MM.1S (cell line): ENCODE data around the gene C1QC.

ENCODE experiments used
- EZH2 ChIP-seq: fragments of 300-600 bp; sonication (generic); optimal IDR thresholded peaks from 2 replicates; pipeline ENCODE3; 2017; ENCODE audit warnings: low read depth, mild to moderate bottlenecking, antibody characterized with exemption, low read length, mixed read lengths
- EZH2phosphoT487 ChIP-seq: fragments of 300-600 bp; sonication (generic); IDR thresholded peaks from 2 replicates; pipeline ENCODE4 v1.6.1; 2018; ENCODE audit warnings: antibody characterized with exemption, low read length
- TF ChIP-seq, protein P1 (sequence below): fragments of 300-600 bp; sonication (generic); IDR thresholded peaks from 2 replicates; pipeline ENCODE4 v1.5.1; 2016; ENCODE audit warnings: antibody characterized with exemption, low read length, mixed read lengths

DNA sequence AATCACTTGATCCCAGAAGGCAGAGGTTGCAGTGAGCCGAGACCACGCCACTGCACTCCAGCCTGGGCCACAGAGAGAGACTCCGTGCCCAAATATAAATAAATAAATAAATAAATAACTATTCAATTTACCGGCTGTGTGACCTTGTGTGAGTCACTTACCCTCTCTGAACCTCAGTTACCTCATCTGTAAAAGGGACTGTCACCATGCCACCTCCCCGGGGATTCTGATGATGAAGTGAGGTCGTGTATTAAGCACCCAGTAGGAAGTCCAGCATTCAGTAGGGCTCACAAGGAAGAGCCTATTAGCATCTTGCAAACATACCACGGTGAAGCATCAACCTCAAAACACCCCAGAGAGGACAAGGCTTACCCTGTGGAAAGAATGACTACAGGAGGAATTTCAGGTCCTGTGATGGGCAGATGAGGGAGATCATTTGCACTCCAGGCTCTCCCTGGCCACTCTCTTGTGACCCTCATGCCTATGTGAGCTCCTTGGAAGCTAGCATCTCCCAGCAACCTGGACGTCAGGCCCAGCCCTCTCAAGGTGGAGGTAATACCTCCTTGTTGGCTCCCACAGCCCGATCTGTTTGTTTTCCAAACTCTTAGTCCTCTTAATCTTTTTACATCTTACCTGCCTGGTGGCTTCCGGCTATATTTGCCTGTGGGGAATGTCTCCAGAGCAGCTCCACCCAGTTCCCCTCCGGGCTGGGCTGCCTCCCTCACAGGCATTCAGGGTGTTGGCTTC, 14.6 kb upstream of the C1QC start:
- TF ChIP-seq, protein P1, sequence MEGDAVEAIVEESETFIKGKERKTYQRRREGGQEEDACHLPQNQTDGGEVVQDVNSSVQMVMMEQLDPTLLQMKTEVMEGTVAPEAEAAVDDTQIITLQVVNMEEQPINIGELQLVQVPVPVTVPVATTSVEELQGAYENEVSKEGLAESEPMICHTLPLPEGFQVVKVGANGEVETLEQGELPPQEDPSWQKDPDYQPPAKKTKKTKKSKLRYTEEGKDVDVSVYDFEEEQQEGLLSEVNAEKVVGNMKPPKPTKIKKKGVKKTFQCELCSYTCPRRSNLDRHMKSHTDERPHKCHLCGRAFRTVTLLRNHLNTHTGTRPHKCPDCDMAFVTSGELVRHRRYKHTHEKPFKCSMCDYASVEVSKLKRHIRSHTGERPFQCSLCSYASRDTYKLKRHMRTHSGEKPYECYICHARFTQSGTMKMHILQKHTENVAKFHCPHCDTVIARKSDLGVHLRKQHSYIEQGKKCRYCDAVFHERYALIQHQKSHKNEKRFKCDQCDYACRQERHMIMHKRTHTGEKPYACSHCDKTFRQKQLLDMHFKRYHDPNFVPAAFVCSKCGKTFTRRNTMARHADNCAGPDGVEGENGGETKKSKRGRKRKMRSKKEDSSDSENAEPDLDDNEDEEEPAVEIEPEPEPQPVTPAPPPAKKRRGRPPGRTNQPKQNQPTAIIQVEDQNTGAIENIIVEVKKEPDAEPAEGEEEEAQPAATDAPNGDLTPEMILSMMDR = no peak
- TF ChIP-seq EZH2phosphoT487 = no peak
- TF ChIP-seq EZH2 = no peak
